Parathyroid adenoma (tissue), 2 donors: Measurements from ENCODE around the gene NFATC3.

Source experiments
- H2AFZ ChIP-seq: fragments of 300-600 bp; sonication (generic); one replicate; pipeline ENCODE4 v1.7.0; 2017; ENCODE audit warnings: antibody characterized with exemption, mild to moderate bottlenecking
- H3K27ac ChIP-seq: fragments of 300-600 bp; sonication (generic); one replicate; pipeline ENCODE4 v1.7.0; 2017
- H3K27me3 ChIP-seq: fragments of 300-600 bp; sonication (generic); one replicate; pipeline ENCODE4 v1.7.0; 2017; ENCODE audit warnings: low read length; ENCODE audit not compliant: control insufficient read depth, insufficient read depth
- H3K36me3 ChIP-seq: fragments of 300-600 bp; sonication (generic); one replicate; pipeline ENCODE4 v1.7.0; 2017; ENCODE audit warnings: low read length; ENCODE audit not compliant: control insufficient read depth, insufficient read depth
- H3K4me1 ChIP-seq: fragments of 300-600 bp; sonication (generic); one replicate; pipeline ENCODE4 v1.7.0; 2017; ENCODE audit warnings: control low read depth
- H3K4me2 ChIP-seq: fragments of 300-600 bp; sonication (generic); one replicate; pipeline ENCODE4 v1.7.0; 2017; ENCODE audit warnings: low read length
- H3K4me3 ChIP-seq: fragments of 300-600 bp; sonication (generic); one replicate; pipeline ENCODE4 v1.7.0; 2017; ENCODE audit warnings: low read depth, low read length
- H3K79me2 ChIP-seq: fragments of 300-600 bp; sonication (generic); one replicate; pipeline ENCODE4 v1.7.0; 2017; ENCODE audit warnings: control low read depth
- H3K9ac ChIP-seq: fragments of 300-600 bp; sonication (generic); one replicate; pipeline ENCODE4 v1.7.0; 2017; ENCODE audit warnings: mild to moderate bottlenecking
- H3K9me3 ChIP-seq: fragments of 300-600 bp; sonication (generic); one replicate; pipeline ENCODE4 v1.7.0; 2017; ENCODE audit warnings: low read length; ENCODE audit not compliant: control insufficient read depth
- TF ChIP-seq, protein P1 (sequence below): fragments of 300-600 bp; sonication (generic); IDR thresholded peaks from one replicate; pipeline ENCODE4 v1.7.0; 2017; ENCODE audit warnings: antibody characterized with exemption, mild to moderate bottlenecking
- donor health status: primary hyperparathyroidism.

Gene NFATC3

DNA sequence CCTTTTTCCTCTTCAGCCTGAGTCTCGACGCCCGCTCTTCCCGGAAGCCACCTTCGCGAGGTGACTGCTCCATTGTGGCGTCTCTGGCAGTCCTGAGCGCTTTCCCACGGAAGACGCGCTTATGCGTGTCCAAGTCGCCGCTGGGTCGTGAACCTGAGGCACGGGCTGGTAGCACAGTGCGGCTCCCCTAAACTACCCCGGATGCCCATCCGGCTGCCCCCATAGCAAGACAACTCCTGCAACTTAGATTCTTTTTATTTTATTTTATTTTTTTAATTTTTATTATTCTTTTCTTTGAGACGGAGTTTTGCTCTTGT is 152.8 kb downstream of the NFATC3 start:
- Histone ChIP-seq H3K27ac (peak overlapping the region; percentile 64), H3K4me2 (peak overlapping the region; percentile 82), H3K27me3 (no peaks in the 10 kb centered on the region), H3K9ac (no peak overlapping the region), H3K4me1 (peaks cover 24% of the 10 kb centered on the region), H3K79me2 (no peaks in the 10 kb centered on the region), H2AFZ (peak overlapping the region; percentile 95), H3K9me3 (no peaks in the 10 kb centered on the region), H3K4me3 (peak overlapping the region; percentile 71), H3K36me3 (no peaks in the 10 kb centered on the region)
- TF ChIP-seq, protein P1, sequence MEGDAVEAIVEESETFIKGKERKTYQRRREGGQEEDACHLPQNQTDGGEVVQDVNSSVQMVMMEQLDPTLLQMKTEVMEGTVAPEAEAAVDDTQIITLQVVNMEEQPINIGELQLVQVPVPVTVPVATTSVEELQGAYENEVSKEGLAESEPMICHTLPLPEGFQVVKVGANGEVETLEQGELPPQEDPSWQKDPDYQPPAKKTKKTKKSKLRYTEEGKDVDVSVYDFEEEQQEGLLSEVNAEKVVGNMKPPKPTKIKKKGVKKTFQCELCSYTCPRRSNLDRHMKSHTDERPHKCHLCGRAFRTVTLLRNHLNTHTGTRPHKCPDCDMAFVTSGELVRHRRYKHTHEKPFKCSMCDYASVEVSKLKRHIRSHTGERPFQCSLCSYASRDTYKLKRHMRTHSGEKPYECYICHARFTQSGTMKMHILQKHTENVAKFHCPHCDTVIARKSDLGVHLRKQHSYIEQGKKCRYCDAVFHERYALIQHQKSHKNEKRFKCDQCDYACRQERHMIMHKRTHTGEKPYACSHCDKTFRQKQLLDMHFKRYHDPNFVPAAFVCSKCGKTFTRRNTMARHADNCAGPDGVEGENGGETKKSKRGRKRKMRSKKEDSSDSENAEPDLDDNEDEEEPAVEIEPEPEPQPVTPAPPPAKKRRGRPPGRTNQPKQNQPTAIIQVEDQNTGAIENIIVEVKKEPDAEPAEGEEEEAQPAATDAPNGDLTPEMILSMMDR: no peak

DNA sequence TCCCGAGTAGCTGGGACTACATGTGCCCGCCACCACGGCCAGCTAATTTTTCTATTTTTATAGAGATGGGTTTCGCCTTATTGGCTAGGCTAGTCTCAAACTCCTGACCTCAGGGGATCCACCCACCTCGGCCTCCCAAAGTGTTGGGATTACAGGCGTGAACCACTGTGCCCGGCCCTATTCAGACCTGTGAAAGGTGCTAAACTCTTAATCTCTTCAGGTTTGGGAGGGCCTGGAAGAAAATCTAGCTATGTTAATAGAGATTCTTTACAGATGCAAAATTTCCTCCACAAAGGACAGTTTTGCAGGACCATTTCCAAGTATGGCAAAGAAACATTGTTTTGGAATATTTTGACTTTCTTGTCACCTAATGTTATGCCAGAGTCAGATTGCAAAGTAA is 156.9 kb downstream of the NFATC3 start:
- Histone ChIP-seq H3K36me3 (no peaks in the 10 kb centered on the region), H3K27ac (no peak overlapping the region), H2AFZ (no peak overlapping the region), H3K4me1 (peaks cover 14% of the 10 kb centered on the region), H3K27me3 (no peaks in the 10 kb centered on the region), H3K9me3 (no peaks in the 10 kb centered on the region), H3K4me2 (no peak overlapping the region), H3K4me3 (no peak overlapping the region), H3K9ac (no peak overlapping the region), H3K79me2 (peaks cover 15% of the 10 kb centered on the region)
- TF ChIP-seq, protein P1: no peak

DNA sequence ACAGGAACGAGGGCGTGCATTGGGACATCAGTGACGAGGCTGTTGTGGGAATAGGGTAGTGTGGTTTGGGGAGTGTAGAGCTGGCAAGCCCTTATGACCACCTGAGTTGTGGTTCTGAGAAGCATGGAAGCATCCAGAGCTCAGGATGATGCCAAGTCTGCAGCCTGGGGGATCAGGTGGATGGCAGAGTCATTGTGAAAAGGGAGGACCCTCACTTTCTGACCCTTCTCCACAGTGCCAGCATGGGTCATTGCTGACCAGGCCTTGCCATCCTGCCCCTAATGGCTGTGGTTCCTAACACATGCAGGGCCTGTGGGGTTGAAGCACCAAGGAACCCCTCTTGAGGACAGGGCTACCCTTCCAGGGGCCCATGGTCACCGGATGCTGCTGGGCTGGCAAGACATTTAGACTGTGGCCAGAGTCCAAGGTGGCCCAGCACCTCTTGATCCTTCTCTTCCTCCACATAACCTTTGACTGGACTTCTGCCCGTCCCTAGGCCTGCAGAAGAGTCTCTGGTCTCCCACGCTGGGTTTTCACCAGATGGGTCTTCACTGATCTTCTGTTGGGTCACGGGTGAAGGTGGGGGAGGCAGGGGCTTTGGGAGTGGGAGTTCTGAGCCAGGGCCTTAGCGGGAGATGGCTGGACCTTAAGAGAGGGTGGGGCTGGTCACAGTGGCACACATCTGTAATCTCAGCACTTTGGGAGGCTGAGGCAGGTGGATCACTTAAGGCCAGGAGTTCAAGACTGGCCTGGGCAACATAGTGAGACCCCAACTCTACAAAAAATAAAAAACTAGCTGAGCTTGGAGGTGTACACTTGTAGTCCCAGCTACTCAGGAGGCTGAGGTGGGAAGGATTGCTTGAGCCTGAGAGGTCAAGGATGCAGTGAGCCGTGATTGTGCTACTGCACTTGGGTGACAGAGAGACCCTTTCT is 158.0 kb downstream of the NFATC3 start:
- H3K27me3 ChIP-seq: no peaks in the 10 kb centered on the region
- TF ChIP-seq, protein P1: no peak
- peaks cover 14% of the 10 kb centered on the region for H3K4me1 ChIP-seq
- H3K9ac ChIP-seq: no peak overlapping the region
- H2AFZ ChIP-seq: no peak overlapping the region
- no peaks in the 10 kb centered on the region for H3K36me3 ChIP-seq
- H3K79me2 ChIP-seq: peaks cover 15% of the 10 kb centered on the region
- no peak overlapping the region for H3K4me2 ChIP-seq
- no peaks in the 10 kb centered on the region for H3K9me3 ChIP-seq
- no peak overlapping the region for H3K4me3 ChIP-seq
- H3K27ac ChIP-seq: no peak overlapping the region

DNA sequence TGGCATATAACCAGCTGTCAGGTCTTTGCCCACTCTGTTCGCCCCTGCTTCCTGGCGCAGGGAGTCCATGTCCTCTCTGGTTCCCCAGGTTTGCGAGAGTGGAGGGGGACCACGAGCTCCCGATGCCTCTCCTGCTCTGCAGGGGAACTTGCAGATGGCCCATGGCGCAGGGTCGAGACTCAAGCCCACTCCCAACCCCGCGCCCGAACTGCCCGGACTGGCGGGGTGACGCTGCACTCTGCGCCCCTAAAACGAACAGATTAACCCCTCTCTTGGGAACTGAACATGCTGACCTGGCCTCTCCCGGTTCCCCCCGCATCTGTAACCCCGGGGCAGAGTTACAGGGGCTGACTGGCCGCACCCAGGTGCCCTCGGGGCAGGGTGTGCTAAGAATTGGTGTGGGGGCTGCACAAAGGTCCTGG is 159.3 kb downstream of the NFATC3 start:
- TF ChIP-seq, protein P1: no peak
- peak overlapping the region; percentile 70 for H3K4me3 ChIP-seq
- no peak overlapping the region for H3K9ac ChIP-seq
- no peaks in the 10 kb centered on the region for H3K36me3 ChIP-seq
- H3K4me1 ChIP-seq: peaks cover 14% of the 10 kb centered on the region
- no peak overlapping the region for H3K27ac ChIP-seq
- H3K9me3 ChIP-seq: no peaks in the 10 kb centered on the region
- H3K27me3 ChIP-seq: no peaks in the 10 kb centered on the region
- peaks cover 15% of the 10 kb centered on the region for H3K79me2 ChIP-seq
- H3K4me2 ChIP-seq: peak overlapping the region; percentile 97
- H2AFZ ChIP-seq: peak overlapping the region; percentile 100
